ENCODE data around the gene DCP1A. TPM values are rescaled to one million over a fixed set of nuclear protein-coding genes. Genes with fewer than 3 reads are reported as not detected.

DCP1A gene
- total and polyA plus RNA-seq, 9 of the 15 experiments (the other 6 are each of a cell fraction or from before 2014, with no cell fraction given) = 6.6 to 33.7 (median 13.3) TPM

DNA sequence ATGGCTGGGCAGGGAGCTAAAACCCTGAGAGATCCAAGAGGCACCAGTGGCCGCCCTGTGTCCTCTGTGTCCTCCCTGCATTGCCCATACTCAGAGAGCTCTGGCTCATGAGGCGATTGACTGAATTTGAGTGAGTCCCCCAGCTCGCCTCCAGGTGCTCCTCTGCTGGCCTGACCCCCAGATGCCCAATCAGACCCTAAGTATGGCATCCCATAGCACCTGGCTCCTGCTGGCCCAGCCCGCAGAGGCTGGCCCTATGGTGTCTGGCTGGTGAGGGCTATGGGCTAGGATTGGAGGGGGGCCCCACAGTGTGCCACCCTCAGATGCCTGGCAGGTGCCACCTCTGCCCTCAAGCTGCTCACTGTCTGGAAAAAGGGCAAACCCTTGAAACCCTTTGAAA lies 89.9 kb downstream of the DCP1A start (continued):
- TF ChIP-seq ZNF165 (CRISPR knock-in tag; IDR thresholded peaks at IDR 0.05; ENCODE audit: borderline replicate concordance) = no peak
- TF ChIP-seq HOXB6 (CRISPR knock-in tag; IDR thresholded peaks at IDR 0.05; ENCODE audit: borderline replicate concordance) = no peak
- no peak for TF ChIP-seq DNMT1 (IDR thresholded peaks at IDR 0.05)
- TF ChIP-seq GATA2 (CRISPR knock-in tag; IDR thresholded peaks at IDR 0.05) = no peak
- no peak for TF ChIP-seq KDM2B (CRISPR knock-in tag; IDR thresholded peaks at IDR 0.05)
- no peak for TF ChIP-seq ZNF695 (CRISPR knock-in tag; IDR thresholded peaks at IDR 0.05)
- no peak for TF ChIP-seq BACH1 (tag; IDR thresholded peaks at IDR 0.05)

DNA sequence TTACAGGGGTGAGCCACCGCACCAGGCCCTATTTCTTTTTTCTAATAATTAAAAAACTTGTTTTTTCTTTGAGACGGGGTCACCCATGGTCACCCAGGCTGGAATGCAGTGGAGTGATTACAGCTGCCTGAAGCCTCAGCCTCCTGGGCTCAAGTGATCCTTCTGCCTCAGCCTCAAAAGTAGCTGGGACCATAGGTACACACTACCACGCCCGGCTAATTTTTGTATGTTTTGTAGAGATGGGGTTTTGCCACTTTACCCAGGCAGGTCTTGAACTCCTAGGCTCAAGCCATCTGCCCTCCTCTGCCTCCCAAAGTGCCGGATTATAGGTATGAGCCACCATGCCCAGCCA lies 90.7 kb downstream of the DCP1A start:
- Histone ChIP-seq H4K20me1 (replicated peaks; ENCODE audit: control insufficient read depth, insufficient read depth, low read length) (peaks cover 19% of the 10 kb centered on the region), H3K9ac (ENCODE audit: insufficient read depth in 1 of 2, low read depth in 2 of 2, low read length in 2 of 2) (no peak overlapping the region), H3K79me2 (ENCODE audit: control insufficient read depth, insufficient read depth, low read length) (peaks cover 44% of the 10 kb centered on the region), H3K4me1 (replicated peaks in 1 of 2; ENCODE audit: control insufficient read depth in 2 of 2, insufficient read depth in 2 of 2, low read length in 2 of 2) (peaks cover 28 to 43% of the 10 kb centered on the region in 2 experiments; a peak in 4 of 5 replicates), H3K36me3 (ENCODE audit: control insufficient read depth, insufficient read depth, low read length) (peaks cover 20% of the 10 kb centered on the region), H3K9me3 (replicated peaks; ENCODE audit: control insufficient read depth, insufficient read depth, low read depth, low read length) (no peaks in the 10 kb centered on the region), H3K9me1 (ENCODE audit: control insufficient read depth, insufficient read depth, low read length) (peaks cover 2% of the 10 kb centered on the region), H2AFZ (ENCODE audit: low read depth, low read length) (no peak overlapping the region), H3K4me2 (ENCODE audit: insufficient read depth, low read length) (no peak overlapping the region), H3K27me3 (ENCODE audit: control insufficient read depth in 2 of 2, insufficient read depth in 2 of 2, low read length in 2 of 2) (no peaks in the 10 kb centered on the region), H3K27ac (ENCODE audit: extremely low read depth, low read depth, low read length) (no peak overlapping the region), H3K4me3 (no peak overlapping the region)
- ChIA-PET POLR2A (interaction anchor here (0.8 kb wide), 1 partner anchor 149 kb away, joined by 3 read pairs; no protein-coding TSS in a partner anchor), CTCF (ENCODE audit: low intra/inter-chr PET ratio) (no interaction called here)
- ATAC-seq (no peak), FAIRE-seq (no peak), DNase-seq (ENCODE audit: extremely low read depth in 1 of 4, low spot score in 3 of 4) (no peak)
- WGBS (ENCODE audit: insufficient coverage, low coverage, missing lambda C conversion rate) = 87% methylated on average over 4 of the region's 5 CpGs
- TF ChIP-seq XRCC3 (IDR thresholded peaks at IDR 0.05) (no peak), ZNF695 (CRISPR knock-in tag; IDR thresholded peaks at IDR 0.05) (no peak), ASH1L (IDR thresholded peaks at IDR 0.05; ENCODE audit: borderline replicate concordance, low read depth, partially characterized antibody) (no peak), PML (IDR thresholded peaks at IDR 0.05; ENCODE audit: low read length) (no peak), SMAD2 (IDR thresholded peaks at IDR 0.05; ENCODE audit: low read depth, low read length) (no peak)
- in situ Hi-C loops (cut with MboI) = no loop called here
- intact Hi-C loops (cut with micrococcal nuclease) = no loop called here
- BruUV-seq (replicated peaks) = no TSS peak

All from K562 (cell line).